Endodermal cell (in vitro differentiated cells): ENCODE data around the gene IDE. TPM values are rescaled to one million over a fixed set of nuclear protein-coding genes. Genes with fewer than 3 reads are reported as not detected.
"Not testable (repeated sequence)": the region's sequence is repeated elsewhere in the genome, so short reads cannot be mapped to it uniquely, and the experiment has no call there.

ENCODE experiments used
- DNase-seq: peaks from one replicate; pipeline ENCODE4 v3.0.0-alpha.2; 2017
- H3K27ac ChIP-seq: 2 replicates; pipeline ENCODE4 v1.5.1; 2013; ENCODE audit warnings: mild to moderate bottlenecking, low read depth, low read length, moderate library complexity
- H3K27me3 ChIP-seq: 2 replicates; pipeline ENCODE4 v1.6.1; 2013; ENCODE audit warnings: mild to moderate bottlenecking, low read length, moderate library complexity; ENCODE audit not compliant: insufficient read depth, control insufficient read depth, poor library complexity, severe bottlenecking
- H3K36me3 ChIP-seq: 2 replicates; pipeline ENCODE4 v1.7.0; 2013; ENCODE audit warnings: mild to moderate bottlenecking, low read length, moderate library complexity; ENCODE audit not compliant: control insufficient read depth, insufficient read depth
- H3K4me1 ChIP-seq: one replicate; pipeline ENCODE4 v1.7.0; 2013; ENCODE audit warnings: low read length; ENCODE audit not compliant: control insufficient read depth, insufficient read depth
- H3K4me3 ChIP-seq: 2 replicates; pipeline ENCODE4 v1.5.1; 2013; ENCODE audit warnings: mild to moderate bottlenecking, low read length, moderate library complexity
- H3K9ac ChIP-seq: 2 replicates; pipeline ENCODE4 v1.6.1; 2013; ENCODE audit warnings: mild to moderate bottlenecking, low read length, moderate library complexity; ENCODE audit not compliant: poor library complexity, severe bottlenecking; ENCODE audit errors: extremely low read depth
- H3K9me3 ChIP-seq: 2 replicates; pipeline ENCODE4 v1.6.1; 2013; ENCODE audit warnings: mild to moderate bottlenecking, low read length, moderate library complexity; ENCODE audit not compliant: control insufficient read depth
- H3K27ac Mint-ChIP-seq: 2 replicates; pipeline ENCODE4 v1.8.0; 2020; ENCODE audit warnings: mixed read lengths
- H3K27me3 Mint-ChIP-seq: 2 replicates; pipeline ENCODE4 v1.8.0; 2021; ENCODE audit warnings: mild to moderate bottlenecking, mixed read lengths; ENCODE audit not compliant: insufficient read depth
- H3K36me3 Mint-ChIP-seq: 2 replicates; pipeline ENCODE4 v1.8.0; 2020; ENCODE audit warnings: low read depth, mixed read lengths
- H3K4me1 Mint-ChIP-seq: 2 replicates; pipeline ENCODE4 v1.8.0; 2020; ENCODE audit warnings: mixed read lengths
- H3K4me3 Mint-ChIP-seq: 2 replicates; pipeline ENCODE4 v1.8.0; 2020; ENCODE audit warnings: mild to moderate bottlenecking, moderate library complexity, mixed read lengths
- H3K9me3 Mint-ChIP-seq: 2 replicates; pipeline ENCODE4 v1.8.0; 2020; ENCODE audit warnings: mild to moderate bottlenecking, mixed read lengths
- CTCF ChIP-seq: fragments of 200-600 bp; sonication (generic); conservative IDR thresholded peaks from 2 replicates; pipeline ENCODE4 v1.5.0; 2021; ENCODE audit warnings: antibody characterized with exemption, mild to moderate bottlenecking
- WGBS, 2 experiments: methylation state at CpG; one replicate each; pipeline versions ENCODE4 v1.1.5 to v1.1.7; 2013; ENCODE audit warnings: missing lambda C conversion rate in 2 of 2, mixed read lengths in 1 of 2; ENCODE audit not compliant: insufficient coverage in 1 of 2, insufficient read length in 1 of 2; 5-methylcytosine and 5-hydroxymethylcytosine counted together
- total RNA-seq, 2 donors: library from RNA; stranded (reverse); fragmentation: NEBNext Ultra II Directional in 1 of 2; extraction: Animal tissue kit (Norgen Biotek cat#: 25700) in 1 of 2; gene quantifications; 2 replicates in 1 of 2; 3 replicates in 1 of 2; pipeline ENCODE4 v1.2.1, GENCODE V29; 2021

The IDE gene
- total RNA-seq, 2 donors from 2014 or later, result 56.3 to 63.3 TPM

DNA sequence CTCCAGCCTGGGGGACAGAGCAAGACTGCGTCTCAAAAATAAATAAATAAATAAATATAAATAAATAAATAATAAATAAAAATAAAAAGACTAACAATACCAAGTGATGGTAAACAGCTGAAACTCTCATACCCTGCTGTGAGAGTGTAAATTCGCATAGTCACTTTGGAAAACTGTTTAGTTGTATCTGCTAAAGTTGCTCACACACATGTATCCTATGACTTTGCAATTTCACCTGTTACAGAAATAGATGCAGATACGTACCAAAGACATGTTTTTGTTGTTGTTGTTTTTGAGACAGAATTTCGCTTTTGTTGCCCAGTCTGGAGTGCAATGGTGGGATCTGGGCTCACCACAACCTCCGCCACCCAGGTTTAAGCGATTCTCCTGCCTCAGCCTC lies 135.7 kb downstream of the IDE start:
- Mint-ChIP-seq H3K4me3 (no peak overlapping the region), H3K27ac (no peak overlapping the region), H3K4me1 (no peaks in the 10 kb centered on the region), H3K36me3 (no peaks in the 10 kb centered on the region), H3K9me3 (no peaks in the 10 kb centered on the region), H3K27me3 (no peaks in the 10 kb centered on the region)
- Histone ChIP-seq H3K4me3 (no peak overlapping the region), H3K27me3 (no peaks in the 10 kb centered on the region), H3K4me1 (no peaks in the 10 kb centered on the region), H3K27ac (no peak overlapping the region), H3K9me3 (no peaks in the 10 kb centered on the region), H3K9ac (no peak overlapping the region), H3K36me3 (no peaks in the 10 kb centered on the region)
- TF ChIP-seq CTCF, result no peak
- DNase-seq, result no peak
- 93 to 94% methylated on average over 4 to 5 of the region's 6 CpGs for WGBS, 2 experiments

DNA sequence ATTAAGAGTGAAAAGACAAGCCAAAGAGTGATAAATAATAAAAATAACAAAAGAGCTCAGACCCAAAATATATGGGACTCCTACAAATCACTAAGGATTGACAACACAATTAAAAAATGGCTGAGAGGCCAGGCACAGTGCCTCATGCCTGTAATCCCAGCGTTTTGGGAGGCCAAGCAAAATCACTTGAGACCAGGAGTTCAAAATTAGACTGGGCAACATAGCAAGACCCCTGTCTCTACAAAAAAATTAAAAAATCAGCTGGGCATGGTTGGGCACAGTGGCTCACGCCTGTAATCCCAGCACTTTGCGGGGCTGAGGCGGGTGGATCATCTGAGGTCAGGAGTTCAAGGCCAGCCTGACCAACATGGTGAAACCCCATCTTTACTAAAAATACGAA lies 137.3 kb downstream of the IDE start:
- Histone ChIP-seq H3K4me1 (no peaks in the 10 kb centered on the region), H3K36me3 (no peaks in the 10 kb centered on the region), H3K27ac (no peak overlapping the region), H3K9me3 (no peaks in the 10 kb centered on the region), H3K27me3 (no peaks in the 10 kb centered on the region), H3K4me3 (no peak overlapping the region), H3K9ac (no peak overlapping the region)
- WGBS, 2 experiments, result 82 to 94% methylated on average over 5 of the region's 5 CpGs
- no peak for DNase-seq
- H3K36me3 Mint-ChIP-seq, result no peaks in the 10 kb centered on the region
- no peaks in the 10 kb centered on the region for H3K27me3 Mint-ChIP-seq
- TF ChIP-seq CTCF, result no peak
- H3K4me1 Mint-ChIP-seq, result peaks cover 3% of the 10 kb centered on the region
- H3K27ac Mint-ChIP-seq, result no peak overlapping the region
- H3K4me3 Mint-ChIP-seq, result no peak overlapping the region
- H3K9me3 Mint-ChIP-seq, result no peaks in the 10 kb centered on the region

DNA sequence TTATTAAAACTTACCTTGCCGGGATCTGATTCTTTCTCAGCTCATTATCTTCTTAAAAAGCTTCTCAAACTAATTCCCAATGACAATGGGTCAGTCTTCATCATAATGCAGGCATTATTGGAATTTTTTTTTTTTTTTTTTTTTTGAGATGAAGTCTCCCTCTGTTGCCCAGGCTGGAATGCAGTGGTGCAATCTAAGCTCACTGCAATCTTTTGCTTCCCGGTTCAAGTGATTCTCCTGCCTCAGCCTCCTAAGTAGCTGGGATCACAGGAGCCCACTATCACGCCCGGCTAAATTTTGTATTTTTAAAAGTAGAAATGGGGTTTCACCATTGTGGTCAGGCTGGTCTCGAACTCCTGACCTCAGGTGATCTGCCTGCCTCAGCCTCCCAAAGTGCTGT lies 137.8 kb downstream of the IDE start:
- not testable (repeated sequence) for DNase-seq, H3K9ac ChIP-seq, H3K9me3 ChIP-seq, H3K36me3 Mint-ChIP-seq, H3K4me3 ChIP-seq, H3K4me1 ChIP-seq, H3K27ac Mint-ChIP-seq, H3K36me3 ChIP-seq, H3K27ac ChIP-seq, H3K4me3 Mint-ChIP-seq, H3K27me3 Mint-ChIP-seq, H3K9me3 Mint-ChIP-seq, H3K27me3 ChIP-seq, H3K4me1 Mint-ChIP-seq
- WGBS, 2 experiments, result 91 to 96% methylated on average over 4 to 5 of the region's 5 CpGs

DNA sequence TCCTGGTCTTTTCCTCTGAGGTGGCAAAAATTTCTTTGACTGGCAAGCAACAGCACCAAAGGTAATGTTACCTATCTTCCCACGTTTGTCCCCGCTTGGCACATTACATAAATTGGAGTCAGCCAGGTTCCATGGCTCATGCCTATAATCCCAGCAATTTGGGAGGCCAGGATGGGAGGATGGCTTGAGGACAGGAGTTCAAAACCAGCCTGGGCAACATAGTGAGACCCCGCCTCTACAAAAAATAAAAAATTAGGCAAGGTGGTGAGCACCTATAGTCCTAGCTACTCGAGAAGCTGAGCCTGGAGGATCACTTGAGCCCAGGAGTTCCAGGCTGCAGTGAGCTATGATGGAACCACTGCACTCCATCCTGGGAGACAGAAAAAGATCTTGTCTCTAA lies 139.5 kb downstream of the IDE start:
- DNase-seq, result no peak
- no peak overlapping the region for H3K9ac ChIP-seq
- no peak overlapping the region for H3K4me3 ChIP-seq
- Mint-ChIP-seq H3K4me3 (no peak overlapping the region), H3K36me3 (no peaks in the 10 kb centered on the region), H3K4me1 (peaks cover 3% of the 10 kb centered on the region), H3K27ac (no peak overlapping the region), H3K27me3 (no peaks in the 10 kb centered on the region), H3K9me3 (no peaks in the 10 kb centered on the region)
- TF ChIP-seq CTCF, result no peak
- 91 to 96% methylated on average over 4 of the region's 4 CpGs for WGBS, 2 experiments
- H3K27ac ChIP-seq, result no peak overlapping the region
- no peaks in the 10 kb centered on the region for H3K9me3 ChIP-seq
- H3K36me3 ChIP-seq, result no peaks in the 10 kb centered on the region
- no peaks in the 10 kb centered on the region for H3K27me3 ChIP-seq
- H3K4me1 ChIP-seq, result no peaks in the 10 kb centered on the region
